Esophagus muscularis mucosa (tissue), 4 donors: ENCODE measurements around the gene CD46. TPM values are rescaled to one million over a fixed set of nuclear protein-coding genes. Genes with fewer than 3 reads are reported as not detected.

Experiments
- DNase-seq: peaks from one replicate; pipeline ENCODE4 v3.0.0-alpha.2; 2017; ENCODE audit errors: extremely low spot score
- H3K27ac ChIP-seq, 4 donors: fragments of 200-600 bp; sonication (generic); replicated peaks in 1 of 4; 1 replicate in 3 of 4; 2 replicates in 1 of 4; pipeline ENCODE4 v1.5.1; 2016 to 2019; ENCODE audit warnings: mild to moderate bottlenecking in 1 of 4
- H3K27me3 ChIP-seq, 4 donors: fragments of 200-600 bp; sonication (generic); one replicate each; pipeline versions ENCODE4 v1.5.1 to v1.6.0; 2016 to 2019
- H3K36me3 ChIP-seq, 4 donors: fragments of 200-600 bp; sonication (generic); one replicate each; pipeline ENCODE4 v1.5.1; 2016 to 2019
- H3K4me1 ChIP-seq, 4 donors: fragments of 200-600 bp; sonication (generic); one replicate each; pipeline ENCODE4 v1.5.1; 2016 to 2019
- H3K4me3 ChIP-seq, 4 donors: fragments of 200-600 bp; sonication (generic); 1 replicate in 2 of 4; 2 replicates in 2 of 4; pipeline ENCODE4 v1.5.1; 2016 to 2019; ENCODE audit warnings: mild to moderate bottlenecking in 4 of 4, moderate library complexity in 1 of 4
- H3K9me3 ChIP-seq, 4 donors: fragments of 200-600 bp; sonication (generic); 1 replicate in 3 of 4; 2 replicates in 1 of 4; pipeline ENCODE4 v1.5.1; 2016 to 2019
- EP300 ChIP-seq: sonication (generic); formaldehyde crosslinking; IDR thresholded peaks from one replicate; pipeline ENCODE4 v1.6.1; 2017; ENCODE audit warnings: antibody characterized with exemption
- POLR2A ChIP-seq: fragments of 450-650 bp; IDR thresholded peaks from one replicate; pipeline ENCODE4 v1.6.1; 2017; ENCODE audit warnings: antibody characterized with exemption, moderate library complexity, mild to moderate bottlenecking, low read depth
- POLR2AphosphoS5 ChIP-seq, 2 donors: sonication (generic); formaldehyde crosslinking; IDR thresholded peaks; one replicate each; pipeline ENCODE4 v1.6.1; 2017; ENCODE audit warnings: antibody characterized with exemption in 2 of 2
- WGBS: methylation state at CpG from one replicate; pipeline ENCODE4 v1.1.5; 2018; 5-methylcytosine and 5-hydroxymethylcytosine counted together
- intact Hi-C: fragments of 100-400 bp; cut with DNase I; formaldehyde crosslinking; loops from one replicate; pipeline ENCODE4 v1.15.1; 2023
- small RNA-seq, 3 donors: library from RNA; depleted of rRNA; stranded (forward); fragments of <200 nt; gene quantifications; one replicate each; pipeline ENCODE3, GENCODE V24; 2016
- total RNA-seq, 4 donors: library from RNA; depleted of rRNA; stranded (reverse); fragments of >200 nt; gene quantifications; one replicate each; pipeline versions ENCODE4 v1.1.0 to v1.2.1, GENCODE V29; 2016
- TF ChIP-seq, protein P1 (sequence below), 3 experiments: fragments of 200-600 bp in 2 of 3; fragments of 450-650 bp in 1 of 3; sonication (generic) in 2 of 3; IDR thresholded peaks; one replicate each; pipeline ENCODE4 v1.5.1; 2017 to 2019; ENCODE audit warnings: antibody characterized with exemption in 3 of 3, mild to moderate bottlenecking in 2 of 3, moderate library complexity in 1 of 3

Gene CD46
- total RNA-seq, 4 donors from 2014 or later = 65.6 to 86.4 (median 69.2) TPM

DNA sequence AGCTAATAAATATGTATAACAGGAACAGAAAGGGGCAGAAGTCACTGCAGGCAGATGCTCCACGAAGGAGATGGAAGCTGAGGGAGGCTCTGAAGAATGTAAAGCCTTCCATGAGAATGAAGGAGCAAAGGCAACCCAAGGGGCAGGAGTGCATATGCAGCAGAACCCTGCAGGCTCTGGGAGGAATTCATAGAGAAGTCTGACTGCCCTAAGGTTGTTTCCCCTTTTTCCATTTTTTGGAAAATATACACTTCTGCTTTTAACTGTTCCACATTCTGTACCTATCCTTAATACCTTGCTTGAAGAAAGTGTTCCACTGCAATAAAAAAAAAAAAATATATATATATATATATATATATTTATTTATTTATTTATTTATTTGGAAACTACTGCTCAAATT, 89.4 kb downstream of the CD46 start:
- no peak for DNase-seq
- H3K27ac ChIP-seq = no peak overlapping the region

DNA sequence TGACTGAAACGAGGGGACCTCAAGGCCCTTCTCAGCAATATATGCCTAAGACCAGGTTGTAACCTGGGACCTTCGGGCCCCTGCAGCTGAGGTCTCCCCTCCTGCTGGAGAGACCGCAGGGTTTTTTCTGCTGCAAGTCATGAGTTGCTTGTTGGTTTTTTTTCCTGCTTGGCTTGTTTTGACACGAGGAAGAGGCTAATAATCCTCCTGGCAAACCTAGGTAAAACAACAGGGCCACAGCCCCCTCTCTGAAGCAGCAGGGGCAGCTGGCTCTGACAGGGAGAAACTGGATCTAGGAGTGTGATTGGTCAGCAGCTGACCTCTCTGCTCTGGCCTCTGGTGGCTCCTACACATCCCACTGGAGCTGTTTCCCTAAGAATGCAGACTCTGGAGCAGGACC, 90.0 kb downstream of the CD46 start:
- Histone ChIP-seq H3K27me3 (no peaks in the 10 kb centered on the region), H3K4me1 (peaks cover 63 to 94% (median 88%) of the 10 kb centered on the region in 4 donors), H3K4me3 (no peak overlapping the region), H3K27ac (peak overlapping the region in 1 of 4 donors; percentile 22), H3K36me3 (peaks cover 0 to 9% (median 2%) of the 10 kb centered on the region in 4 donors), H3K9me3 (no peaks in the 10 kb centered on the region)
- DNase-seq = no peak
- intact Hi-C loops = no loop called here
- TF ChIP-seq, protein P1, sequence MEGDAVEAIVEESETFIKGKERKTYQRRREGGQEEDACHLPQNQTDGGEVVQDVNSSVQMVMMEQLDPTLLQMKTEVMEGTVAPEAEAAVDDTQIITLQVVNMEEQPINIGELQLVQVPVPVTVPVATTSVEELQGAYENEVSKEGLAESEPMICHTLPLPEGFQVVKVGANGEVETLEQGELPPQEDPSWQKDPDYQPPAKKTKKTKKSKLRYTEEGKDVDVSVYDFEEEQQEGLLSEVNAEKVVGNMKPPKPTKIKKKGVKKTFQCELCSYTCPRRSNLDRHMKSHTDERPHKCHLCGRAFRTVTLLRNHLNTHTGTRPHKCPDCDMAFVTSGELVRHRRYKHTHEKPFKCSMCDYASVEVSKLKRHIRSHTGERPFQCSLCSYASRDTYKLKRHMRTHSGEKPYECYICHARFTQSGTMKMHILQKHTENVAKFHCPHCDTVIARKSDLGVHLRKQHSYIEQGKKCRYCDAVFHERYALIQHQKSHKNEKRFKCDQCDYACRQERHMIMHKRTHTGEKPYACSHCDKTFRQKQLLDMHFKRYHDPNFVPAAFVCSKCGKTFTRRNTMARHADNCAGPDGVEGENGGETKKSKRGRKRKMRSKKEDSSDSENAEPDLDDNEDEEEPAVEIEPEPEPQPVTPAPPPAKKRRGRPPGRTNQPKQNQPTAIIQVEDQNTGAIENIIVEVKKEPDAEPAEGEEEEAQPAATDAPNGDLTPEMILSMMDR (IDR thresholded peaks at IDR 0.05) = no peak
- no peak for TF ChIP-seq POLR2AphosphoS5 (IDR thresholded peaks at IDR 0.05)
- no peak for TF ChIP-seq EP300
- no peak for TF ChIP-seq POLR2A
- whole genome bisulfite sequencing = 81% methylated on average over 3 of the region's 4 CpGs

More for the DNA sequence above, 89.4 kb downstream of the CD46 start:
- intact Hi-C loops = no loop called here
- Histone ChIP-seq H3K4me3 (no peak overlapping the region), H3K9me3 (no peaks in the 10 kb centered on the region), H3K36me3 (peaks cover 0 to 9% (median 2%) of the 10 kb centered on the region in 4 donors), H3K4me1 (peaks cover 67 to 96% (median 91%) of the 10 kb centered on the region in 4 donors), H3K27me3 (no peaks in the 10 kb centered on the region)
- WGBS = 43% methylated on average over 1 of the region's 1 CpG
- no peak for TF ChIP-seq POLR2A
- no peak for TF ChIP-seq EP300
- no peak for TF ChIP-seq POLR2AphosphoS5 (IDR thresholded peaks at IDR 0.05)
- TF ChIP-seq, protein P1 (IDR thresholded peaks at IDR 0.05) = no peak

DNA sequence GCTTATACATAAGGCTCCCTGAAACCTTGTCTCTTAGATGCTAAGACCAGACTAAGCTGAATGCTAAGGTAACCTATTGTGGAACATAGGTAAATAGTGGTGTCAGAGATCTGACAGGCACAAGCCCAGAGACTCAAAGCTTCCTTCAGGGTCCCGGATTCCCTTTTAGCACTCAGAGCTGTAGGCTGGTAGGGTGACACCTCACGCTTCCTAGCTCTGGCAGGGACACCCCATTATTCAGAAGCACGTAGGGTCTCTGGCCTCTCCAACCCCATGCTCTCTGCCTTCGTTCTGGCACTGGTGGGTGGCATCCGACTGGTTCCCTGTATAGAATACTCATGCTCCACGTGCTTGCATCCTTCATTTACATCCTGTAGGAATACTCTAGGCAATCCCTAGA, 90.7 kb downstream of the CD46 start:
- no peak overlapping the region for H3K27ac ChIP-seq
- H3K4me3 ChIP-seq = no peak overlapping the region
- peaks cover 61 to 94% (median 87%) of the 10 kb centered on the region in 4 donors for H3K4me1 ChIP-seq
- intact Hi-C loops = no loop called here
- H3K27me3 ChIP-seq = no peaks in the 10 kb centered on the region
- peaks cover 0 to 9% (median 2%) of the 10 kb centered on the region in 4 donors for H3K36me3 ChIP-seq
- no peak for TF ChIP-seq POLR2A
- TF ChIP-seq, protein P1 (IDR thresholded peaks at IDR 0.05) = no peak
- TF ChIP-seq EP300 = no peak
- no peak for TF ChIP-seq POLR2AphosphoS5 (IDR thresholded peaks at IDR 0.05)
- H3K9me3 ChIP-seq = no peaks in the 10 kb centered on the region
- WGBS = 87% methylated on average over 6 of the region's 6 CpGs
- DNase-seq = no peak

DNA sequence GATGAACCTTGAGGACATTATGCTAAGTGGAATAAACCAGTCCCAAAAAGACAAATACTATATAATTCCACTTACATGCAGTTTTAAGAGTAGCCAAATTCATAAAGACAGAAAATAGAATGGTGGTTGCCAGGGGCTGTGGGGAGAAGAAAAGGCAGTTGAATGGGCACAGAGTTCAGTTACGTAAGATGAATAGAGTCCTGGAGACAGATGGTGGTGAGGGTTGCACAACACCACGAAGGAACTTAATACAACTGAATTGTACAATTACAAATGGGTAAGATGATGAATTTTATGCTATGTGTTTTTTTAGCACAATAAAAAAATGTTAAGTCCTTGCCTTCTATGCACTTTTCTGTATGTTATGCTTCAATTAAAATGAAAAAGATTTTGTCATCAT, 92.5 kb downstream of the CD46 start:
- WGBS = 78% methylated on average over 2 of the region's 2 CpGs
- Histone ChIP-seq H3K27ac (no peak overlapping the region), H3K4me3 (no peak overlapping the region), H3K4me1 (peaks cover 61 to 94% (median 86%) of the 10 kb centered on the region in 4 donors), H3K36me3 (peaks cover 0 to 9% (median 2%) of the 10 kb centered on the region in 4 donors), H3K27me3 (no peaks in the 10 kb centered on the region), H3K9me3 (no peaks in the 10 kb centered on the region)
- intact Hi-C loops = no loop called here
- TF ChIP-seq, protein P1 (IDR thresholded peaks at IDR 0.05) = no peak
- TF ChIP-seq POLR2AphosphoS5 (IDR thresholded peaks at IDR 0.05) (no peak), POLR2A (no peak), EP300 (no peak)
- DNase-seq = no peak

Small RNA genes lying within 50 kb of the gene (small RNA-seq; reads per million reads assigned to genes)
- gene RNA5SP534 = 0 reads per million in 3 donors

Other genes starting within 250 kb of the CD46 start
- gene CR1L, start 106.9 kb upstream of the CD46 start, total RNA-seq = not detected
- 100 to 1,000 TPM in 2 of 4 donors, 10 to 100 TPM in 2; 70.2 to 136 (median 93.3) TPM for gene CD34, start 159.1 kb downstream of the CD46 start, total RNA-seq